HG03103 (cell line): ENCODE data around the gene ARL5A.

Source experiments
- ATAC-seq: cut with Tn5 transposase; IDR thresholded peaks from one replicate; pipeline ENCODE4 v1.9.1; 2021; ENCODE audit warnings: low read depth; ENCODE audit not compliant: unreplicated experiment

ARL5A gene

GRCh38 chr2:151770995-151771394 is 57.2 kb downstream of the ARL5A start:
- peak; percentile 31 for ATAC-seq

GRCh38 chr2:151769606-151770005 is 58.6 kb downstream of the ARL5A start:
- no peak for ATAC-seq

GRCh38 chr2:151767536-151767935 is 60.7 kb downstream of the ARL5A start:
- no peak for ATAC-seq

GRCh38 chr2:151766437-151767153 is 61.6 kb downstream of the ARL5A start:
- peak; percentile 37 for ATAC-seq

- no peak for ATAC-seq
Measured at GRCh38 chr2:151765760-151766410, 62.3 kb downstream of the ARL5A start.

- no peak for ATAC-seq
Measured at GRCh38 chr2:151762694-151763093, 65.5 kb downstream of the ARL5A start.

- ATAC-seq, result no peak
Measured at GRCh38 chr2:151761687-151762086, 66.5 kb downstream of the ARL5A start.

GRCh38 chr2:151761193-151761592 is 67.0 kb downstream of the ARL5A start:
- no peak for ATAC-seq

- ATAC-seq, result no peak
Measured at GRCh38 chr2:151760139-151760650, 68.0 kb downstream of the ARL5A start.

- ATAC-seq, result no peak
Measured at GRCh38 chr2:151758744-151759143, 69.5 kb downstream of the ARL5A start.

- no peak for ATAC-seq
Measured at GRCh38 chr2:151757861-151758260, 70.4 kb downstream of the ARL5A start.

- ATAC-seq, result no peak
Measured at GRCh38 chr2:151756820-151757219, 71.4 kb downstream of the ARL5A start.

GRCh38 chr2:151754253-151754897 is 73.8 kb downstream of the ARL5A start:
- no peak for ATAC-seq

- no peak for ATAC-seq
Measured at GRCh38 chr2:151753540-151753939, 74.7 kb downstream of the ARL5A start.
